ENCODE data around the gene NCOA3.

The NCOA3 gene

GRCh38 chr20:47622118-47622665 lies 120.5 kb downstream of the NCOA3 start:
- Histone ChIP-seq H3K27me3 (ENCODE audit: control insufficient read depth, insufficient read depth, low read length) (no peaks in the 10 kb centered on the region), H3K4me3 (ENCODE audit: low read depth, low read length) (no peak overlapping the region), H3K9ac (ENCODE audit: low read length) (no peak overlapping the region), H3K27ac (ENCODE audit: low read depth, low read length) (no peak overlapping the region), H3K36me3 (ENCODE audit: control insufficient read depth, insufficient read depth, low read length) (peaks cover 18% of the 10 kb centered on the region), H3K4me1 (ENCODE audit: control insufficient read depth, insufficient read depth, low read length) (no peaks in the 10 kb centered on the region), H3K9me3 (ENCODE audit: control insufficient read depth, insufficient read depth, low read depth, low read length) (no peaks in the 10 kb centered on the region)

- no peaks in the 10 kb centered on the region for H3K9me3 ChIP-seq (ENCODE audit: control insufficient read depth, insufficient read depth, low read depth, low read length)
- no peak overlapping the region for H3K9ac ChIP-seq (ENCODE audit: low read length)
- no peaks in the 10 kb centered on the region for H3K4me1 ChIP-seq (ENCODE audit: control insufficient read depth, insufficient read depth, low read length)
- H3K27me3 ChIP-seq (ENCODE audit: control insufficient read depth, insufficient read depth, low read length): no peaks in the 10 kb centered on the region
- H3K36me3 ChIP-seq (ENCODE audit: control insufficient read depth, insufficient read depth, low read length): peaks cover 24% of the 10 kb centered on the region
- no peak overlapping the region for H3K27ac ChIP-seq (ENCODE audit: low read depth, low read length)
- no peak overlapping the region for H3K4me3 ChIP-seq (ENCODE audit: low read depth, low read length)
Observed at GRCh38 chr20:47623206-47623605, 121.5 kb downstream of the NCOA3 start.

GRCh38 chr20:47627540-47627939 lies 125.9 kb downstream of the NCOA3 start:
- Histone ChIP-seq H3K27ac (ENCODE audit: low read depth, low read length) (no peak overlapping the region), H3K27me3 (ENCODE audit: control insufficient read depth, insufficient read depth, low read length) (no peaks in the 10 kb centered on the region), H3K4me1 (ENCODE audit: control insufficient read depth, insufficient read depth, low read length) (no peaks in the 10 kb centered on the region), H3K36me3 (ENCODE audit: control insufficient read depth, insufficient read depth, low read length) (peaks cover 29% of the 10 kb centered on the region), H3K4me3 (ENCODE audit: low read depth, low read length) (no peak overlapping the region), H3K9me3 (ENCODE audit: control insufficient read depth, insufficient read depth, low read depth, low read length) (no peaks in the 10 kb centered on the region), H3K9ac (ENCODE audit: low read length) (no peak overlapping the region)

GRCh38 chr20:47629907-47630306 lies 128.2 kb downstream of the NCOA3 start:
- H3K9me3 ChIP-seq (ENCODE audit: control insufficient read depth, insufficient read depth, low read depth, low read length): no peaks in the 10 kb centered on the region
- no peaks in the 10 kb centered on the region for H3K27me3 ChIP-seq (ENCODE audit: control insufficient read depth, insufficient read depth, low read length)
- no peak overlapping the region for H3K9ac ChIP-seq (ENCODE audit: low read length)
- H3K4me3 ChIP-seq (ENCODE audit: low read depth, low read length): no peak overlapping the region
- H3K27ac ChIP-seq (ENCODE audit: low read depth, low read length): no peak overlapping the region
- peaks cover 19% of the 10 kb centered on the region for H3K36me3 ChIP-seq (ENCODE audit: control insufficient read depth, insufficient read depth, low read length)
- no peaks in the 10 kb centered on the region for H3K4me1 ChIP-seq (ENCODE audit: control insufficient read depth, insufficient read depth, low read length)

GRCh38 chr20:47631078-47631477 lies 129.4 kb downstream of the NCOA3 start:
- no peak overlapping the region for H3K27ac ChIP-seq (ENCODE audit: low read depth, low read length)
- no peaks in the 10 kb centered on the region for H3K4me1 ChIP-seq (ENCODE audit: control insufficient read depth, insufficient read depth, low read length)
- H3K9me3 ChIP-seq (ENCODE audit: control insufficient read depth, insufficient read depth, low read depth, low read length): no peaks in the 10 kb centered on the region
- no peak overlapping the region for H3K4me3 ChIP-seq (ENCODE audit: low read depth, low read length)
- H3K9ac ChIP-seq (ENCODE audit: low read length): no peak overlapping the region
- H3K27me3 ChIP-seq (ENCODE audit: control insufficient read depth, insufficient read depth, low read length): no peaks in the 10 kb centered on the region
- peaks cover 30% of the 10 kb centered on the region for H3K36me3 ChIP-seq (ENCODE audit: control insufficient read depth, insufficient read depth, low read length)

GRCh38 chr20:47635256-47635655 lies 133.6 kb downstream of the NCOA3 start:
- no peak overlapping the region for H3K4me3 ChIP-seq (ENCODE audit: low read depth, low read length)
- peaks cover 53% of the 10 kb centered on the region for H3K36me3 ChIP-seq (ENCODE audit: control insufficient read depth, insufficient read depth, low read length)
- no peak overlapping the region for H3K27ac ChIP-seq (ENCODE audit: low read depth, low read length)
- no peaks in the 10 kb centered on the region for H3K9me3 ChIP-seq (ENCODE audit: control insufficient read depth, insufficient read depth, low read depth, low read length)
- H3K9ac ChIP-seq (ENCODE audit: low read length): no peak overlapping the region
- H3K27me3 ChIP-seq (ENCODE audit: control insufficient read depth, insufficient read depth, low read length): no peaks in the 10 kb centered on the region
- no peaks in the 10 kb centered on the region for H3K4me1 ChIP-seq (ENCODE audit: control insufficient read depth, insufficient read depth, low read length)

- H3K4me1 ChIP-seq (ENCODE audit: control insufficient read depth, insufficient read depth, low read length): no peaks in the 10 kb centered on the region
- no peaks in the 10 kb centered on the region for H3K27me3 ChIP-seq (ENCODE audit: control insufficient read depth, insufficient read depth, low read length)
- no peak overlapping the region for H3K27ac ChIP-seq (ENCODE audit: low read depth, low read length)
- no peak overlapping the region for H3K9ac ChIP-seq (ENCODE audit: low read length)
- H3K4me3 ChIP-seq (ENCODE audit: low read depth, low read length): no peak overlapping the region
- peaks cover 74% of the 10 kb centered on the region for H3K36me3 ChIP-seq (ENCODE audit: control insufficient read depth, insufficient read depth, low read length)
- no peaks in the 10 kb centered on the region for H3K9me3 ChIP-seq (ENCODE audit: control insufficient read depth, insufficient read depth, low read depth, low read length)
Observed at GRCh38 chr20:47638851-47639250, 137.2 kb downstream of the NCOA3 start.

GRCh38 chr20:47642118-47642517 lies 140.4 kb downstream of the NCOA3 start:
- H3K27ac ChIP-seq (ENCODE audit: low read depth, low read length): no peak overlapping the region
- H3K4me3 ChIP-seq (ENCODE audit: low read depth, low read length): no peak overlapping the region
- no peaks in the 10 kb centered on the region for H3K9me3 ChIP-seq (ENCODE audit: control insufficient read depth, insufficient read depth, low read depth, low read length)
- H3K36me3 ChIP-seq (ENCODE audit: control insufficient read depth, insufficient read depth, low read length): peaks cover 70% of the 10 kb centered on the region
- H3K9ac ChIP-seq (ENCODE audit: low read length): no peak overlapping the region
- H3K27me3 ChIP-seq (ENCODE audit: control insufficient read depth, insufficient read depth, low read length): no peaks in the 10 kb centered on the region
- no peaks in the 10 kb centered on the region for H3K4me1 ChIP-seq (ENCODE audit: control insufficient read depth, insufficient read depth, low read length)

GRCh38 chr20:47642624-47643023 lies 140.9 kb downstream of the NCOA3 start:
- H3K9ac ChIP-seq (ENCODE audit: low read length): no peak overlapping the region
- H3K27ac ChIP-seq (ENCODE audit: low read depth, low read length): no peak overlapping the region
- peaks cover 68% of the 10 kb centered on the region for H3K36me3 ChIP-seq (ENCODE audit: control insufficient read depth, insufficient read depth, low read length)
- H3K27me3 ChIP-seq (ENCODE audit: control insufficient read depth, insufficient read depth, low read length): no peaks in the 10 kb centered on the region
- H3K4me3 ChIP-seq (ENCODE audit: low read depth, low read length): no peak overlapping the region
- H3K4me1 ChIP-seq (ENCODE audit: control insufficient read depth, insufficient read depth, low read length): no peaks in the 10 kb centered on the region
- H3K9me3 ChIP-seq (ENCODE audit: control insufficient read depth, insufficient read depth, low read depth, low read length): no peaks in the 10 kb centered on the region

GRCh38 chr20:47645632-47646031 lies 143.9 kb downstream of the NCOA3 start:
- H3K4me3 ChIP-seq (ENCODE audit: low read depth, low read length): no peak overlapping the region
- H3K36me3 ChIP-seq (ENCODE audit: control insufficient read depth, insufficient read depth, low read length): peaks cover 47% of the 10 kb centered on the region
- no peak overlapping the region for H3K27ac ChIP-seq (ENCODE audit: low read depth, low read length)
- no peaks in the 10 kb centered on the region for H3K27me3 ChIP-seq (ENCODE audit: control insufficient read depth, insufficient read depth, low read length)
- H3K9ac ChIP-seq (ENCODE audit: low read length): no peak overlapping the region
- no peaks in the 10 kb centered on the region for H3K9me3 ChIP-seq (ENCODE audit: control insufficient read depth, insufficient read depth, low read depth, low read length)
- peaks cover 20% of the 10 kb centered on the region for H3K4me1 ChIP-seq (ENCODE audit: control insufficient read depth, insufficient read depth, low read length)

GRCh38 chr20:47647994-47648393 lies 146.3 kb downstream of the NCOA3 start:
- H3K9me3 ChIP-seq (ENCODE audit: control insufficient read depth, insufficient read depth, low read depth, low read length): no peaks in the 10 kb centered on the region
- H3K27me3 ChIP-seq (ENCODE audit: control insufficient read depth, insufficient read depth, low read length): no peaks in the 10 kb centered on the region
- no peak overlapping the region for H3K27ac ChIP-seq (ENCODE audit: low read depth, low read length)
- H3K4me1 ChIP-seq (ENCODE audit: control insufficient read depth, insufficient read depth, low read length): peaks cover 20% of the 10 kb centered on the region
- H3K9ac ChIP-seq (ENCODE audit: low read length): no peak overlapping the region
- no peak overlapping the region for H3K4me3 ChIP-seq (ENCODE audit: low read depth, low read length)
- H3K36me3 ChIP-seq (ENCODE audit: control insufficient read depth, insufficient read depth, low read length): peaks cover 47% of the 10 kb centered on the region

GRCh38 chr20:47648943-47649342 lies 147.3 kb downstream of the NCOA3 start:
- peak overlapping the region; percentile 61; the same call in 1 of the 2 replicates for H3K27ac ChIP-seq (ENCODE audit: low read depth, low read length)

More at GRCh38 chr20:47648943-47649342, 147.3 kb downstream of the NCOA3 start:
- no peaks in the 10 kb centered on the region for H3K27me3 ChIP-seq (ENCODE audit: control insufficient read depth, insufficient read depth, low read length)
- no peak overlapping the region for H3K9ac ChIP-seq (ENCODE audit: low read length)
- no peak overlapping the region for H3K4me3 ChIP-seq (ENCODE audit: low read depth, low read length)
- H3K4me1 ChIP-seq (ENCODE audit: control insufficient read depth, insufficient read depth, low read length): peaks cover 26% of the 10 kb centered on the region
- peaks cover 51% of the 10 kb centered on the region for H3K36me3 ChIP-seq (ENCODE audit: control insufficient read depth, insufficient read depth, low read length)
- no peaks in the 10 kb centered on the region for H3K9me3 ChIP-seq (ENCODE audit: control insufficient read depth, insufficient read depth, low read depth, low read length)
